Measurements from ENCODE around the gene ITSN2.

Gene ITSN2

DNA sequence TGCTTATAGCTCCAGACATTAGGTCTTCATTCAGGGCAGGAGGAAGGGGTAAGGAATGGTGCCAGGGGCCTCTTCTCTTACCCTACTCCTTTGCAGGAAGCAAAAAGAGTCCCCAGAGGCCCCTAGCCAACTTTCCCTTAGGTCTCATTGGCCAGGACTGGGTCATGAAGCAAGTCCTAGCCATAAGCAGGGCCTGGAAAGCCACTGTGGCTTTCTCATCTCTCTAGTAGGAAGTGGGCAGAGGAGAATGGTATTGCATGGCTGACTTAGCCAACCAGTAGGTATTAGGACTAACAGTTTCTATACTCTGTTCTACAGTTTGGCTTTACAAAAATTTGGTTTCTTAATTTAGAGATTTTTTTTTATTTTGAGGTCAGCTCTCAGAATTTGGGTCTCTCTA is 180.7 kb downstream of the ITSN2 start:
- DNase-seq (ENCODE audit: low read depth): no peak

- no peak for DNase-seq (ENCODE audit: low read depth)
Measured at GRCh38 chr2:24176326-24176725, 184.0 kb downstream of the ITSN2 start.

DNA sequence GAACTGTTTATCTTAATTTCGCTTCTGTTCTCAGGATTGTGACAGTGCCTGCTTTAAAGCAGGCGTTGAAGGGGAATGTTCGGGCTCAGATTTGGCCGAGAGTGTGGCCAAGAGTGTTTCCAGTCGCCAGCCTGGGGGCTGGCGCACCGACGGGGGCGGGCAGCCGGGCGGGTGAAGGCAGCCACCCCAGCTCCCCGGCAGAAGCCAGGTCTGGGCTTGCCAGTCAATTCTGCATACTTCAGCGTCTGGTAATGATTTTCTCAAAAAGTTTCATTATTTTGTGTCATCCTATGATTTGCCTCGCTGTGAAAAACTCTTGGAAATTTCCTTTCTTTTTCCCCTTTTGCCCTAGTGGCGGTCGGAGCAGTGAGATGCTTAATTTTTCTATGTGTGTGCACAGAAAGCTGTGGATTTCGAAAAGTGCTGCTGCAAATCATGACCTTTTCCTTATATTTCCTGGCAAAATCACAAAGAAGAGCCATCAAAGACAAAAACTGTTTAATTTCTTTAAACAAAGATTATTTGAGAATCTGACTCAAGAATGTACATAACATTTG is 184.6 kb downstream of the ITSN2 start:
- DNase-seq (ENCODE audit: low read depth): no peak

DNA sequence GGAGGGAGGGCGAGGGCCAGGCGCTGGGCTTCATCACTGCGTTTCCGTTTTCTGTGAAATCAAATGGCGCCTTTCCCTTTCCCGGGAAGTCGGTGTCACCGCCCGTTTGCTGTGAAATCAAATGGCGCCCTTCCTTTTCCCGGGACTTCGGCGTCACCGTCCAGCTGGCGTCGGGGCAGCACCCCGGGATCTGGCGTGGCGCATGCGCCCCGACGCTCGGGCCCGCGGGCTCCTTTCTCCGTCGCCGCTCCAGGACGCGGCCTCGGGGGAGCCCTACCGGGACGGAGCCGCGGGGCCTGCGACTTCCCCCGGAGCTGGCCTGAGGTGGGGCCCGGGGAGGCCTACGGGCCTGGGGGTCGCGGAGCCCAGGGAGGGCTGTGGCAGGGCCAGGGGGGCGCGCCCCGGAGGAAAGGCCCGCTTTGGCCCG is 185.5 kb downstream of the ITSN2 start, which contains the start of gene FAM228A:
TSS of gene FAM228A (plus strand) at position 203 of the 427 bp plus-strand sequence. CDS start 428 bp downstream, outside the sequence.
- no peak for DNase-seq (ENCODE audit: low read depth)

GRCh38 chr2:24169023-24169422 is 191.3 kb downstream of the ITSN2 start:
- no peak for DNase-seq (ENCODE audit: low read depth)

- no peak for DNase-seq (ENCODE audit: low read depth)
Measured at GRCh38 chr2:24164416-24164973, 195.8 kb downstream of the ITSN2 start.

GRCh38 chr2:24163601-24164000 is 196.7 kb downstream of the ITSN2 start:
- DNase-seq (ENCODE audit: low read depth): no peak

DNA sequence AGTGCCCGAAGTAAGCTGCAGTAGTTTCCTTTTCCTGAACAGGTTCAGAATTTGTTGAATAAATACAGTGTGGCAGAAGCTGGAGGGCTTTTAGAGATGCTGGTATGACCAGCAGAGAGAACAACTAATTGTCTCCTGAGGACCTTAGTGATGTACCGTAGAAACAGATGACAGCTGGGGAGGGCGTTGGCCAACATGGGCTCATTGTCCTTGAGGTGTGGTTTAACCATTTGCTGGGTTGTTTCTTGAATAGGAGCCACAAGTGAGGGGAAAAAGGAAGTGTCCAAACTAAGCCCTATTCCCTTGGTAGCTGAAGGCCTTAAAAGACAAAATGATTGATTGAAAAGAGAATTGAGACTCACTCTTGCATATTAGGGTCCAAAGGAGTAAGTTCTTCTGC is 197.2 kb downstream of the ITSN2 start:
- DNase-seq (ENCODE audit: low read depth): no peak

GRCh38 chr2:24162494-24162893 is 197.8 kb downstream of the ITSN2 start:
- no peak for DNase-seq (ENCODE audit: low read depth)

DNA sequence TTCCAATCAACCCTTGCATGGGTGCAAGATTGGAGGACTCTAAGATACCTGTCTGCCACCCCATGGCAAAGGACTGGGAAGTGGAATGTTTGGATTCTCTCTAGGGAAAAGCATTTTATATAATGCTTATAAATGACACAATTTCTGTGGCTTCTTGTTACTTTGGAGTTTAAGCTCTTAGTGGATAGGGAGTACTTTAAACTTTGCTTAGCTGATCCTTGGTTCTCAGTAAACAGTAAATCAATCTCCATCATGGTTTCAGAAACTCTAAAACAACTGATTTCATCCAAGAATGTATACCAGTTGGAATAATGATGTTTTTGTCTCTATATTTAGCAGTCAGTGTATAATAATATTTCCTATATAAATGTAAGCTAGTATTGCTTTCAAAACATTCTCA is 199.6 kb downstream of the ITSN2 start:
- DNase-seq (ENCODE audit: low read depth): no peak

DNA sequence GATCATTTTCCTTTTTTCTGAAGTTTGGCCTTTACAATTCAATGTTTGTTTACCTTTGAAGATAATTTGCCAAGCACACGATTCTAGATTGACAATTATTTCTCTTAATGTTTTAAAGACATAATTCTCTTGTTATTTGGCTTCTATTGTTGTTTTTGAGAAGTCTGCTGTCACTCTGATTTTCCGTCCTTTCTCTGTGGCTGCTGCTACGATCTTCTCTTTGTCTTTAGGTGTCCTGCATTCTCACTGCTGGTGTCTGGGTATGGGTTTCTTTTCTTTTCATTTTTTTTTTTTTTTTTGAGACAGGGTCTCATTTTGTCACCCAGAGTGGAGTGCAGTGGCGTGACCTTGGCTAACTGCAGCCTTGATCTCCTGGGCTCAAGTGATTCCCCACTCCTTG is 200.6 kb downstream of the ITSN2 start:
- no peak for DNase-seq (ENCODE audit: low read depth)

GRCh38 chr2:24158131-24158530 is 202.2 kb downstream of the ITSN2 start:
- no peak for DNase-seq (ENCODE audit: low read depth)

DNA sequence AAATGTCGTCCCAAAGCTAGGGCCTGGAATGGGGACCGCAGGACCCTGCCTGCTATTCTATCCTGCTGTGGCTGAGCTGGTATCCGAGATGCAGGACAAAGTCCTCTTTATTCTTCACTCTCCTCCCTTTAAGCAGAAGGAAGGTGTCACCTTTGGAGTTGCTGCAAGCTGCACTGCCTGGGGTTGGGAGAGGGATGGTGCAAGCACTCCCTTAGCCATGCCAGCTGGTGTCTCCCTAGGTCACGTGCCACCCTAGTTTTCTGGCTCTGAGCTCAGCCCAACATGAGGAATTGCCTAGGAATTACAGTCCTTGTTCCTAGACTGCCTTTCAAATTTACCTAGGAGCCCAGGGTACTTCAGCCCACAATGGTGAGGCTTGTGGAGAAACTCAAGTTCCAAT is 206.9 kb downstream of the ITSN2 start:
- DNase-seq (ENCODE audit: low read depth): no peak
